Adrenal gland (tissue), 5 donors: Measurements from ENCODE around the gene IFNA14.

Source experiments
- POLR2A ChIP-seq, 2 donors: fragments of 450-650 bp; IDR thresholded peaks; one replicate each; pipeline ENCODE4 v1.6.1; 2017; ENCODE audit warnings: antibody characterized with exemption in 2 of 2, mild to moderate bottlenecking in 2 of 2, moderate library complexity in 1 of 2
- TF ChIP-seq, protein P1 (sequence below), 6 experiments: fragments of 450-650 bp in 4 of 6; fragments of 200-600 bp in 2 of 6; sonication (generic) in 1 of 6; IDR thresholded peaks; 1 replicate in 5 of 6; 2 replicates in 1 of 6; pipeline versions ENCODE4 v1.5.1 to v1.8.0; 2016 to 2021; ENCODE audit warnings: antibody characterized with exemption in 6 of 6, mild to moderate bottlenecking in 2 of 6, moderate library complexity in 1 of 6
- donor health status: DM: no; HTN: no; CAD: no.

- TF ChIP-seq POLR2A (IDR thresholded peaks at IDR 0.05) = no peak
- TF ChIP-seq, protein P1, sequence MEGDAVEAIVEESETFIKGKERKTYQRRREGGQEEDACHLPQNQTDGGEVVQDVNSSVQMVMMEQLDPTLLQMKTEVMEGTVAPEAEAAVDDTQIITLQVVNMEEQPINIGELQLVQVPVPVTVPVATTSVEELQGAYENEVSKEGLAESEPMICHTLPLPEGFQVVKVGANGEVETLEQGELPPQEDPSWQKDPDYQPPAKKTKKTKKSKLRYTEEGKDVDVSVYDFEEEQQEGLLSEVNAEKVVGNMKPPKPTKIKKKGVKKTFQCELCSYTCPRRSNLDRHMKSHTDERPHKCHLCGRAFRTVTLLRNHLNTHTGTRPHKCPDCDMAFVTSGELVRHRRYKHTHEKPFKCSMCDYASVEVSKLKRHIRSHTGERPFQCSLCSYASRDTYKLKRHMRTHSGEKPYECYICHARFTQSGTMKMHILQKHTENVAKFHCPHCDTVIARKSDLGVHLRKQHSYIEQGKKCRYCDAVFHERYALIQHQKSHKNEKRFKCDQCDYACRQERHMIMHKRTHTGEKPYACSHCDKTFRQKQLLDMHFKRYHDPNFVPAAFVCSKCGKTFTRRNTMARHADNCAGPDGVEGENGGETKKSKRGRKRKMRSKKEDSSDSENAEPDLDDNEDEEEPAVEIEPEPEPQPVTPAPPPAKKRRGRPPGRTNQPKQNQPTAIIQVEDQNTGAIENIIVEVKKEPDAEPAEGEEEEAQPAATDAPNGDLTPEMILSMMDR (IDR thresholded peaks at IDR 0.05) = no peak
These were observed 29.5 kb downstream of the IFNA14 start for GRCh38 chr9:21210311-21210710.
